B cell (primary cell): Measurements from ENCODE around the gene KIAA1217.

Source experiments
- EZH2 ChIP-seq: IDR thresholded peaks from 2 replicates; pipeline ENCODE4 v1.6.1; 2012; ENCODE audit warnings: borderline replicate concordance, low read depth, mild to moderate bottlenecking, moderate library complexity, low read length; ENCODE audit not compliant: insufficient read depth, poor library complexity, severe bottlenecking
- TF ChIP-seq, protein P1 (sequence below): fragments of 200-600 bp; IDR thresholded peaks from one replicate; pipeline ENCODE4 v1.8.0; 2022; ENCODE audit warnings: antibody characterized with exemption, mild to moderate bottlenecking

DNA sequence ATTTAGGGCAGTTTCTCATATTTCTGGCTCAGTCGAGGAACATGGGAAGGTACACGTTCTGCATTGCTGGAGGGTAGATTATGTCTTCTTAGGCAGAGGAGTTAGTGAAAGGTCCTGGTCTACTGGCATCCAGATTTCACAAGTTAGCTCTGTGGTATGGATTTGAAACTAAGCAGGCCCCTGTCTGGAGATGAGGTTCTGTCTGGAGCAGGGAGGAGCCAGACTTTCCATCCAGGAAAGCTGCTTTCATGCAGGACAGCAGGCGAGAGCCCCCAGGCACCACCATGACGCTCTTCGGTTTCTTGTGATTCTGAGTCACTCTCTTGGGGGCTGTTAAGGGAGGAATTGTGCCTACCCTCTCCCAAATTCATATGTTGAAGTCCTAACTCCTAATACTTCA, 184.3 kb downstream of the KIAA1217 start:
- TF ChIP-seq, protein P1, sequence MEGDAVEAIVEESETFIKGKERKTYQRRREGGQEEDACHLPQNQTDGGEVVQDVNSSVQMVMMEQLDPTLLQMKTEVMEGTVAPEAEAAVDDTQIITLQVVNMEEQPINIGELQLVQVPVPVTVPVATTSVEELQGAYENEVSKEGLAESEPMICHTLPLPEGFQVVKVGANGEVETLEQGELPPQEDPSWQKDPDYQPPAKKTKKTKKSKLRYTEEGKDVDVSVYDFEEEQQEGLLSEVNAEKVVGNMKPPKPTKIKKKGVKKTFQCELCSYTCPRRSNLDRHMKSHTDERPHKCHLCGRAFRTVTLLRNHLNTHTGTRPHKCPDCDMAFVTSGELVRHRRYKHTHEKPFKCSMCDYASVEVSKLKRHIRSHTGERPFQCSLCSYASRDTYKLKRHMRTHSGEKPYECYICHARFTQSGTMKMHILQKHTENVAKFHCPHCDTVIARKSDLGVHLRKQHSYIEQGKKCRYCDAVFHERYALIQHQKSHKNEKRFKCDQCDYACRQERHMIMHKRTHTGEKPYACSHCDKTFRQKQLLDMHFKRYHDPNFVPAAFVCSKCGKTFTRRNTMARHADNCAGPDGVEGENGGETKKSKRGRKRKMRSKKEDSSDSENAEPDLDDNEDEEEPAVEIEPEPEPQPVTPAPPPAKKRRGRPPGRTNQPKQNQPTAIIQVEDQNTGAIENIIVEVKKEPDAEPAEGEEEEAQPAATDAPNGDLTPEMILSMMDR = no peak
- no peak for TF ChIP-seq EZH2
